Prostate gland (tissue), 2 donors: ENCODE measurements around the gene MAPKAPK3. TPM values are rescaled to one million over a fixed set of nuclear protein-coding genes. Genes with fewer than 3 reads are reported as not detected.

Source experiments
- DNase-seq: peaks from one replicate; pipeline ENCODE4 v3.0.0-alpha.2; 2019; ENCODE audit warnings: low spot score
- H3K27ac ChIP-seq, 2 donors: fragments of 200-600 bp; sonication (generic); 2 replicates each; pipeline ENCODE4 v1.5.1; 2017 to 2019
- H3K27me3 ChIP-seq: fragments of 200-600 bp; sonication (generic); replicated peaks from 2 replicates; pipeline ENCODE4 v1.5.1; 2019; ENCODE audit not compliant: insufficient read depth
- H3K36me3 ChIP-seq, 2 donors: fragments of 200-600 bp; sonication (generic); 1 replicate in 1 of 2; 2 replicates in 1 of 2; pipeline versions ENCODE4 v1.5.1 to v1.8.1; 2017 to 2019
- H3K4me1 ChIP-seq: fragments of 200-600 bp; sonication (generic); replicated peaks from 2 replicates; pipeline ENCODE4 v1.5.1; 2019
- H3K4me3 ChIP-seq, 2 donors: fragments of 200-600 bp; sonication (generic); 2 replicates each; pipeline ENCODE4 v1.5.1; 2017 to 2019
- H3K9me3 ChIP-seq: fragments of 200-600 bp; sonication (generic); 2 replicates; pipeline ENCODE4 v1.5.1; 2017
- CTCF ChIP-seq, 4 experiments: fragments of 200-600 bp in 2 of 4; fragments of 450-650 bp in 2 of 4; sonication (generic) in 2 of 4; IDR thresholded peaks; 1 replicate in 3 of 4; 2 replicates in 1 of 4; pipeline ENCODE4 v1.5.1; 2016 to 2019; ENCODE audit warnings: antibody characterized with exemption in 4 of 4, mild to moderate bottlenecking in 2 of 4, moderate library complexity in 2 of 4
- POLR2A ChIP-seq: fragments of 450-650 bp; IDR thresholded peaks from one replicate; pipeline ENCODE4 v1.6.1; 2016; ENCODE audit warnings: antibody characterized with exemption, mild to moderate bottlenecking
- POLR2AphosphoS5 ChIP-seq: sonication (generic); formaldehyde crosslinking; IDR thresholded peaks from one replicate; pipeline ENCODE4 v1.6.1; 2017; ENCODE audit warnings: antibody characterized with exemption
- WGBS: methylation state at CpG from one replicate; pipeline ENCODE4 v1.1.5; 2018; 5-methylcytosine and 5-hydroxymethylcytosine counted together
- intact Hi-C: fragments of 100-400 bp; cut with DNase I; formaldehyde crosslinking; loops from one replicate; pipeline ENCODE4 v1.14.2; 2022
- total RNA-seq, 2 donors: library from RNA; depleted of rRNA; stranded (reverse); fragments of >200 nt; gene quantifications; one replicate each; pipeline ENCODE4 v1.1.0, GENCODE V29; 2016

Gene MAPKAPK3
- total RNA-seq = 10 to 100 TPM; 33.2 to 52.3 TPM

- Histone ChIP-seq H3K27me3 (no peaks in the 10 kb centered on the region), H3K4me1 (peaks cover 17% of the 10 kb centered on the region), H3K4me3 (peak within 1 kb of the TSS; percentile 54 to 86), H3K9me3 (no peaks in the 10 kb centered on the region), H3K36me3 (no peaks in the 10 kb centered on the region), H3K27ac (peak within 1 kb of the TSS; percentile 85 to 93)
- intact Hi-C loops = loop anchor here (2.0 to 10.0 kb wide), 5 partner anchors 58 to 1058 kb away; partner anchors contain the start of genes DOCK3, MANF and TEX264
- no peak for DNase-seq
- TF ChIP-seq POLR2AphosphoS5 (no peak), POLR2A (no peak), CTCF (IDR thresholded peaks at IDR 0.05) (no peak)
- WGBS = under 1% methylated on average over 45 of the region's 58 CpGs
Measured at GRCh38 chr3:50617096-50617791, at the start of gene MAPKAPK3. TSS of gene MAPKAPK3 (plus strand) at chr3:50617151. CDS start at chr3:50617566, 415 bp downstream.

- DNase-seq = peak; percentile 83
- Histone ChIP-seq H3K4me1 (peaks cover 3% of the 10 kb centered on the region), H3K4me3 (peak within 1 kb of the TSS; percentile 66 to 70), H3K9me3 (no peaks in the 10 kb centered on the region), H3K27me3 (no peaks in the 10 kb centered on the region), H3K27ac (peak within 1 kb of the TSS; percentile 57 to 78), H3K36me3 (no peaks in the 10 kb centered on the region)
- intact Hi-C loops = loop anchor here (5.0 kb wide), 1 partner anchor 820 kb away; the partner anchor contains the start of gene MANF
- whole genome bisulfite sequencing = 3% methylated on average over 36 of the region's 53 CpGs
- TF ChIP-seq POLR2AphosphoS5 (peak; percentile 81), POLR2A (peak; percentile 11), CTCF (IDR thresholded peaks at IDR 0.05) (no peak)
Measured at GRCh38 chr3:50567386-50568167, 49.4 kb upstream of the MAPKAPK3 start, which contains the start of gene C3orf18. TSS of gene C3orf18 (minus strand) at chr3:50567747. CDS start at chr3:50565699, 2,048 bp downstream.

GRCh38 chr3:50568947-50569749 is 47.8 kb upstream of the MAPKAPK3 start, which contains the start of gene HEMK1:
TSS of gene HEMK1 (plus strand) at chr3:50569522. CDS start at chr3:50571105, 1,583 bp downstream.
- peak within 1 kb of the TSS; percentile 66 to 70 for H3K4me3 ChIP-seq
- no peaks in the 10 kb centered on the region for H3K36me3 ChIP-seq
- intact Hi-C loops = loop anchor here (5.0 kb wide), 1 partner anchor 818 kb away; the partner anchor contains the start of gene MANF
- no peaks in the 10 kb centered on the region for H3K9me3 ChIP-seq
- peak; percentile 66 for TF ChIP-seq POLR2A
- TF ChIP-seq POLR2AphosphoS5 = peak; percentile 91
- peak in 1 of 4 experiments; percentile 7 for TF ChIP-seq CTCF (IDR thresholded peaks at IDR 0.05)
- H3K27ac ChIP-seq = peak within 1 kb of the TSS; percentile 78 to 87
- 0% methylated on average over 39 of the region's 55 CpGs for WGBS
- H3K27me3 ChIP-seq = no peaks in the 10 kb centered on the region
- DNase-seq = peak; percentile 97
- peaks cover 3% of the 10 kb centered on the region for H3K4me1 ChIP-seq

GRCh38 chr3:50570508-50571279 is 46.3 kb upstream of the MAPKAPK3 start:
- no peaks in the 10 kb centered on the region for H3K27me3 ChIP-seq
- no peak overlapping the region for H3K4me3 ChIP-seq
- TF ChIP-seq POLR2A (no peak), POLR2AphosphoS5 (no peak), CTCF (IDR thresholded peaks at IDR 0.05) (no peak)
- 77% methylated on average over 5 of the region's 5 CpGs for WGBS
- no peaks in the 10 kb centered on the region for H3K36me3 ChIP-seq
- intact Hi-C loops = no loop called here
- peaks cover 3% of the 10 kb centered on the region for H3K4me1 ChIP-seq
- peak overlapping the region in 1 of 2 donors; percentile 87 for H3K27ac ChIP-seq
- no peak for DNase-seq
- no peaks in the 10 kb centered on the region for H3K9me3 ChIP-seq
